GM18861 (cell line): ENCODE results near the gene CEPT1.

Experiments used
- ATAC-seq: cut with Tn5 transposase; IDR thresholded peaks from one replicate; pipeline ENCODE4 v1.9.1; 2021; ENCODE audit not compliant: unreplicated experiment

Gene CEPT1

DNA sequence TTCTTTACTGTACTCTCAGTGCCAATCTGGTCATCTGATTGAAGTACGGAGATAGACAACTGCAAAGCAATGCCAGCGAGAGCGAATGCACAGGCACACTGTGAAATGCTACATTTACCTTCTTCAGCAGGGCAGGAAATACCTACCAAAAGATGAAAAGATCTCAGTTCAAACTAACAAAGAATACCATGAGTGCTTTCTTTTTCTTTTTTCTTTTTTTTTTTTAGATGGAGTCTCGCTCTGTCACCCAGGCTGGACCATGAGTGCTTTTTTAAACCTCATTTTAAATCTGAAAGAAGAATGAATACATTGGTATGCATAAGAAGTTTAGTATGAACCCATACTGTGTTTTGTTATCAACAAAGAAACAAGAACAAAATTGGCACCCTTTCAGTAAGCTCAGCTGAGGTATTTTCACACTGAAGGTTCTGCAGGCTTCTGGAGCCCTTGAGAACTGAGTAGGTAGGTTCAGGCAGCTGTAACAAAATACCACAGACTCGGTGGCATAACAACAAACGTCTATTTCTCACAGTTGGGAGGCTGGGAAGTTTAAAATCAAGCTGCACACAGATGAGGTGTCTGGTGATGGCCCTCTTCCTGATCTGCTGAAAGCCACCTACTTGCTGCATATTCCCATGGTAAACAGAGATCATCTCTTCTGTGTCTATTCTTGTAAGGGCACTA lies 85.8 kb downstream of the CEPT1 start:
- ATAC-seq: no peak

DNA sequence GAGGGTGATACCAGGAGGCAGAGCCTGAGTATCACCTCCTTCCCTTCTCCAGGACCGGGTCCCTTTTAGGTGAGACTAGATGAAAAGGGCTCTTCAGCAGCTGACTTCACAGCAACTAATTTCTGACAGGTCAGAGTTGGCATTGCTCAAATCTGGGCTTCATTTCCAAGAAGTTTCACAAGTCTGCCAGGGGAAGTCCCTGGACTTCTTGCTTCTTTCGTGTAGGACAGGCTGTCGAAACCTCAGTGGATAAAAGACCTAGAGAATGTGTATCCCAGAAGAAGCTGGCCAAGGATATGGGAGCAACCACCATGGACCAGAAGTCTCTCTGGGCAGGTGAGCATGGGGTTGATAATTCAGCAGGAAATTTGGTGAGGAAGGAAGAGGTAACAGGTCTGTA lies 87.4 kb downstream of the CEPT1 start, which contains the start of gene CHI3L2:
TSS of gene CHI3L2 (plus strand) at position 280 of the 400 bp plus-strand sequence. CDS start at position 297, 17 bp downstream.
- no peak for ATAC-seq

DNA sequence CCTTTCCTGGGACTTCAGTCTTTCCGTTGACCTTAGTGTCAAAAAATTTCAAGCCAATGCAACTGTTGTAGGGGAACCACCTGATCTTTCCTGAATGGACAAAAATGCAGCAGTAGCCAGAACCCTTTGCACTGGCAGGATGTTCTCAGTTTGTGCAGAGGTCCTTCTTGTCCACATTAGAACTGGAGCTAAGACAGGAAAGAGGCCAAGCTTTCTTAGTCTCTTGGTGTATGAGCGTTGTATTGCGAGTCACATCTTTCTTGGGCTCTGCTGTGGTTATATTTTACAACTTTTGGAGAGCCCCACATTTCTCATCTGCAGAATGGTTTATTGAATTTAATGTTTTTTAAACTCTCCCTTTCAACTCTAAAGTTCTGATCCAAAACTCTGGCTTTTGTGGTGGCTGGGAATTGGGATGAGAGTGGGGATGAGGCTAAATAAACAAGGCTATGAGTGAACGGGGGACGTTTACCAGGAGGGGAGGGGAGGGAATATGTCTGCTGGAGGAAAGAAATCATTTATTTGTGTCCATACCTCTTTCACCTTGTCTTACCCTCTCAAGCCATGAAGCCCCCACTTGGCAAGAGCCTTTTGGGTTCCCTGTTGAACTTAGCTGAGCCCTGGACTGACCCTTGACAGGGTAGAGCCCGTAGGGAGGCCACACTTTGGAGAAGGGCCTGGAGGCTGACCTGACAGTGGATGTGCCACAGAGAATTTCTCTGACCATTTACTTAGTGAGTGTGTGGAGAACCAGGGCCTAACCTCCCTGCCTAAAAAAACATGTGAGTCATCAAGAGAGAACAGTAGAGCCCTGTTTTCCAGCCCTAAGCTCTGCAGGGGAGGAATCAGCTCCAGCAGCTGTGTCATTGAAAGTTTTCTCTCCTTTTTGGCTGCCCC lies 88.1 kb downstream of the CEPT1 start:
- ATAC-seq: no peak

DNA sequence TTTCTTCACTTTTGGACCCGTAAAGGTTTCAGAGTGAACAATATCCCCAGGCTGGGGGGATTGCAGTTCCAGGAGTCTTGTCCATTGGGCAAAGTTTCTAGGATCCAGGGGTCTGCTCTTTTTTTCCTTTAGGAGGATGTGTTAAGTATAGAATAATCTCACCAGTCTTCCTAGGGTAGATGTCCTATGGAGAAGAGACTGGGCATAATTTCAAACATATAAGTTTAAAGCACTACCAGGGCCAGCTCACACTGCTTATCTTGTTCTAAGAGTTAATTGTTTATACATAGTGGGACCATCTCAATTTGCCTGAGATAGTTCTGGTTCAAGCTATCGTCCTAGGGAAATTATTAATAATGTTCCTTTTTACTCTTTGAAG lies 88.7 kb downstream of the CEPT1 start:
- ATAC-seq: no peak

DNA sequence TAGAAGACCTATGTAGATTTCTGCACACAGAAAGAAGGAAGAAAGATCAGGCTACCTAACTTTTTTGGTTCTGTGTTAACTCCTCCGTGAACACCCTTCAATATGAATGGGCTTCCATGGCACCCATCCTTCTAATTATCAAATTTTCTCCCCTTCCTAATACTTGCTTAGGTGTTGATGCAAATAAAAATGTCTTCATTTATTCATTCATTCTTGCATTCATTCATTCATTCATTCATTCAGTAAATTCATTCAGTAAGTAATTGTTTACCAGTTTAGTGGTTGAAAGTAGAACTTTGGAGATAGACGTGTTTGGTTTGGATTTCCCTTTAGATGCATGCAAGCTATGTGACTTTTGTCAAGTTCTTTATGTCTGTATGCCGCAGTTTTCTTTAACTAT lies 92.1 kb downstream of the CEPT1 start:
- ATAC-seq: no peak

DNA sequence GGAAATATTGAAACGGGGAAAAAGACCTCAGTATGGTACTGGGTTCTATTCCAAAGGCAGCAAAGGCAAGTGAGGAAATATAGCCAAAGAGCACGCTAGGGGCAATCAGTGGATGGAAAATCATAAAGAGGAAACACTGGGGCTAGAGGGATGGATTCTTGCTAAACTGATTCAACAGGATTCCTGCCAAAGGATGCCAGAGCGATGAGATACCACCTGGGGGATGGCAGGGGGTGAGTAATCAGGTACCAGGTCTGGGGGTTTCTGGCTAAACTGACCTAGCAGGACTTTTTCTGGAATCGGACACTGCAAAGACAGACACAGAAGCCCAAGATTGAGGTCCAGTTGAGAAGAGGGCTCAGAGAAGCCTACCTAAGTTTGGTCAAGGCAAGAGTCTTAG lies 94.2 kb downstream of the CEPT1 start:
- no peak for ATAC-seq
